DMS53 (cell line): ENCODE results near the gene SEZ6.
"Not testable (repeated sequence)": the region's sequence is repeated elsewhere in the genome, so short reads cannot be mapped to it uniquely, and the experiment has no call there.

ENCODE experiments used
- DNase-seq: peaks from one replicate; lab custom pipeline; 2025; lab: John Stamatoyannopoulos, UW

The SEZ6 gene

GRCh38 chr17:28935744-28936460 lies 69.9 kb downstream of the SEZ6 start:
- DNase-seq = no peak

GRCh38 chr17:28934508-28934907 lies 71.3 kb downstream of the SEZ6 start:
- not testable (repeated sequence) for DNase-seq

GRCh38 chr17:28929787-28930186 lies 76.0 kb downstream of the SEZ6 start:
- DNase-seq = no peak

GRCh38 chr17:28928061-28928460 lies 77.8 kb downstream of the SEZ6 start:
- DNase-seq = no peak

- DNase-seq = no peak
Observed at GRCh38 chr17:28926786-28927185, 79.0 kb downstream of the SEZ6 start.

- DNase-seq = no peak
Observed at GRCh38 chr17:28926366-28926765, 79.5 kb downstream of the SEZ6 start.

- no peak for DNase-seq
Observed at GRCh38 chr17:28925912-28926365, 79.9 kb downstream of the SEZ6 start.

- DNase-seq = no peak
Observed at GRCh38 chr17:28920201-28920600, 85.6 kb downstream of the SEZ6 start.

- DNase-seq = no peak
Observed at GRCh38 chr17:28918295-28918694, 87.5 kb downstream of the SEZ6 start.

GRCh38 chr17:28917465-28917864 lies 88.4 kb downstream of the SEZ6 start:
- DNase-seq = no peak

GRCh38 chr17:28917029-28917428 lies 88.8 kb downstream of the SEZ6 start:
- no peak for DNase-seq

GRCh38 chr17:28916302-28916934 lies 89.4 kb downstream of the SEZ6 start:
- peak; percentile 60 for DNase-seq

GRCh38 chr17:28912938-28913333 lies 92.9 kb downstream of the SEZ6 start:
- DNase-seq = no peak

- DNase-seq = peak; percentile 12
Observed at GRCh38 chr17:28912281-28912937, 93.4 kb downstream of the SEZ6 start.

GRCh38 chr17:28911411-28912045 lies 94.3 kb downstream of the SEZ6 start:
- no peak for DNase-seq

- DNase-seq = no peak
Observed at GRCh38 chr17:28910534-28910933, 95.3 kb downstream of the SEZ6 start.

- DNase-seq = no peak
Observed at GRCh38 chr17:28908640-28909167, 97.1 kb downstream of the SEZ6 start.

GRCh38 chr17:28907709-28908475 lies 97.9 kb downstream of the SEZ6 start:
- DNase-seq = no peak

GRCh38 chr17:28906706-28907438 lies 99.0 kb downstream of the SEZ6 start:
- DNase-seq = no peak

GRCh38 chr17:28906276-28906675 lies 99.6 kb downstream of the SEZ6 start:
- DNase-seq = no peak
